Cardiac muscle cell (in vitro differentiated cells and primary cell): Measurements from ENCODE around the gene ARHGEF38. TPM values are rescaled to one million over a fixed set of nuclear protein-coding genes. Genes with fewer than 3 reads are reported as not detected.

ENCODE experiments used
- DNase-seq, 2 donors: peaks; one replicate each; pipeline versions ENCODE4 v3.0.0 to v3.0.0-alpha.2; 2010 to 2017; ENCODE audit warnings: low read depth in 1 of 2, low spot score in 1 of 2
- H3K27ac ChIP-seq: fragments of 200-600 bp; sonication (generic); 2 replicates; pipeline ENCODE4 v1.5.1; 2016
- H3K27me3 ChIP-seq: fragments of 200-600 bp; sonication (generic); 2 replicates; pipeline ENCODE4 v1.6.0; 2016; ENCODE audit warnings: control low read depth
- H3K36me3 ChIP-seq: fragments of 200-600 bp; sonication (generic); 2 replicates; pipeline ENCODE4 v1.5.1; 2016; ENCODE audit warnings: control low read depth
- H3K4me1 ChIP-seq: fragments of 200-600 bp; sonication (generic); 2 replicates; pipeline ENCODE4 v1.8.1; 2017; ENCODE audit warnings: low read depth, mild to moderate bottlenecking, mixed run types
- H3K4me3 ChIP-seq: fragments of 200-600 bp; sonication (generic); 2 replicates; pipeline ENCODE4 v1.5.1; 2016; ENCODE audit warnings: mild to moderate bottlenecking
- H3K9me3 ChIP-seq: fragments of 200-600 bp; sonication (generic); 2 replicates; pipeline ENCODE4 v1.5.1; 2017; ENCODE audit warnings: low read depth, mild to moderate bottlenecking, control low read depth
- CTCF ChIP-seq: IDR thresholded peaks from 2 replicates; pipeline ENCODE4 v1.5.1; 2012; ENCODE audit warnings: low read depth, mild to moderate bottlenecking, low read length
- polyA plus RNA-seq: library from polyadenylated mRNA; unstranded; fragments of >200 nt; fragmentation: Nextera tagmentation; extraction: Ambion mirVana; gene quantifications from 2 replicates; pipeline ENCODE4 v1.2.1, GENCODE V29; 2016
- total RNA-seq: library from RNA; depleted of rRNA; stranded (reverse); fragments of >200 nt; gene quantifications from 2 replicates; pipeline ENCODE4 v1.2.3, GENCODE V29; 2016

Gene ARHGEF38
- total and polyA plus RNA-seq, 2 experiments from 2014 or later: 1.6 TPM; not detected in 1

- TF ChIP-seq CTCF: no peak
- H3K27ac ChIP-seq: no peak overlapping the region
- H3K4me1 ChIP-seq: no peaks in the 10 kb centered on the region
- H3K36me3 ChIP-seq: no peaks in the 10 kb centered on the region
- no peaks in the 10 kb centered on the region for H3K9me3 ChIP-seq
- peaks cover 100% of the 10 kb centered on the region for H3K27me3 ChIP-seq
- no peak for DNase-seq
- no peak overlapping the region for H3K4me3 ChIP-seq
Measured at GRCh38 chr4:105556206-105556605, 3.8 kb downstream of the ARHGEF38 start.

GRCh38 chr4:105558277-105558676 is 5.9 kb downstream of the ARHGEF38 start:
- Histone ChIP-seq H3K9me3 (no peaks in the 10 kb centered on the region), H3K36me3 (no peaks in the 10 kb centered on the region), H3K4me3 (no peak overlapping the region), H3K27ac (no peak overlapping the region), H3K4me1 (no peaks in the 10 kb centered on the region), H3K27me3 (peaks cover 88% of the 10 kb centered on the region)
- DNase-seq: no peak
- no peak for TF ChIP-seq CTCF

GRCh38 chr4:105560421-105560848 is 8.0 kb downstream of the ARHGEF38 start:
- H3K4me3 ChIP-seq: no peak overlapping the region
- no peak for DNase-seq
- no peaks in the 10 kb centered on the region for H3K9me3 ChIP-seq
- H3K4me1 ChIP-seq: no peaks in the 10 kb centered on the region
- peaks cover 66% of the 10 kb centered on the region for H3K27me3 ChIP-seq
- no peaks in the 10 kb centered on the region for H3K36me3 ChIP-seq
- no peak for TF ChIP-seq CTCF
- H3K27ac ChIP-seq: no peak overlapping the region

- DNase-seq: no peak
- Histone ChIP-seq H3K36me3 (no peaks in the 10 kb centered on the region), H3K4me1 (no peaks in the 10 kb centered on the region), H3K4me3 (no peak overlapping the region), H3K9me3 (no peaks in the 10 kb centered on the region), H3K27ac (no peak overlapping the region), H3K27me3 (peaks cover 37% of the 10 kb centered on the region)
- no peak for TF ChIP-seq CTCF
Measured at GRCh38 chr4:105563352-105563751, 10.9 kb downstream of the ARHGEF38 start.

GRCh38 chr4:105568584-105568983 is 16.2 kb downstream of the ARHGEF38 start:
- Histone ChIP-seq H3K4me3 (no peak overlapping the region), H3K27me3 (peaks cover 4% of the 10 kb centered on the region), H3K4me1 (no peaks in the 10 kb centered on the region), H3K27ac (no peak overlapping the region), H3K36me3 (no peaks in the 10 kb centered on the region), H3K9me3 (no peaks in the 10 kb centered on the region)
- no peak for DNase-seq
- TF ChIP-seq CTCF: no peak
